A549 (cell line): ENCODE results near the gene HNRNPLL. TPM values are rescaled to one million over a fixed set of nuclear protein-coding genes. Genes with fewer than 3 reads are reported as not detected.
A peak's percentile ranks its signal among the peaks of the same experiment; 100 is the strongest.

Source experiments
- ATAC-seq, 2 experiments: fragments of 200-7000 bp in 1 of 2; fragments of >200 bp in 1 of 2; cut with Nextera tagmentation in 1 of 2; cut with Tn5 transposase in 1 of 2; 3 replicates each; pipeline versions ENCODE4 v1.8.0 to v1.9.1; 2018 to 2020; ENCODE audit warnings: mild to moderate bottlenecking in 1 of 2, moderate library complexity in 1 of 2
- CTCF ChIA-PET: fragments of 300-600 bp; sonication (Branson Sonifier 250); formaldehyde crosslinking; extraction: SDS; loops from one replicate; lab custom pipeline; 2021; ENCODE audit warnings: antibody characterized with exemption, inconsistent platforms; lab: Yijun Ruan, JAX
- POLR2A ChIA-PET: fragments of 350-600 bp; formaldehyde crosslinking; extraction: SDS; loops from one replicate; lab custom pipeline; 2021; ENCODE audit warnings: antibody characterized with exemption, inconsistent platforms; lab: Yijun Ruan, JAX
- DNase-seq, 2 experiments: peaks; one replicate each; pipeline versions ENCODE4 v3.0.0 to v3.0.0-alpha.2; 2011 to 2016; ENCODE audit warnings: low read depth in 1 of 2, low spot score in 1 of 2
- FAIRE-seq: peaks from 2 replicates; lab custom pipeline; 2011; peaks lifted over from hg19 to GRCh38; lab: Jason Lieb, UNC
- H3K27ac ChIP-seq, 2 experiments: fragments of >200 bp; sonication (Bioruptor Twin); formaldehyde crosslinking; 3 replicates each; pipeline ENCODE4 v1.5.1; 2016 to 2017
- H3K4me1 ChIP-seq: fragments of >200 bp; sonication (Bioruptor Twin); formaldehyde crosslinking; 3 replicates; pipeline ENCODE4 v1.6.1; 2016
- H3K4me2 ChIP-seq: fragments of >200 bp; sonication (Bioruptor Twin); formaldehyde crosslinking; 3 replicates; pipeline ENCODE4 v1.6.1; 2016
- H3K4me3 ChIP-seq: fragments of >200 bp; sonication (Bioruptor Twin); formaldehyde crosslinking; 3 replicates; pipeline ENCODE4 v1.5.1; 2016
- H3K9me3 ChIP-seq: fragments of >200 bp; sonication (Bioruptor Twin); formaldehyde crosslinking; 3 replicates; pipeline ENCODE4 v1.6.1; 2016
- BHLHE40 ChIP-seq: IDR thresholded peaks from 2 replicates; pipeline ENCODE4 v1.6.1; 2012; ENCODE audit warnings: low read depth, low read length, inconsistent platforms
- CHD2 ChIP-seq: fragments of 150-350 bp; IDR thresholded peaks from 2 replicates; pipeline ENCODE4 v1.6.1; 2014; ENCODE audit warnings: low read length; ENCODE audit not compliant: partially characterized antibody
- FOSB ChIP-seq: fragments of 250-450 bp; sonication (Bioruptor Pico); IDR thresholded peaks from 2 replicates; pipeline ENCODE4 v1.5.0; 2020; ENCODE audit warnings: mild to moderate bottlenecking, moderate library complexity
- FOSL2 ChIP-seq, 2 experiments: fragments of 450-650 bp in 1 of 2; fragments of >200 bp in 1 of 2; sonication (Bioruptor Twin) in 1 of 2; formaldehyde crosslinking; IDR thresholded peaks; 2 replicates each; pipeline versions ENCODE4 v1.5.0 to v1.6.1; 2016 to 2020; ENCODE audit warnings: mild to moderate bottlenecking in 1 of 2, moderate library complexity in 1 of 2
- HDAC2 ChIP-seq: fragments of 200-600 bp; sonication (generic); IDR thresholded peaks from 2 replicates; pipeline ENCODE4 v1.6.1; 2016
- HEYL ChIP-seq: fragments of 250-450 bp; sonication (Bioruptor Pico); IDR thresholded peaks from 2 replicates; pipeline ENCODE4 v1.8.0; 2021; ENCODE audit warnings: mild to moderate bottlenecking, moderate library complexity
- HOXB13 ChIP-seq: fragments of 250-450 bp; sonication (Bioruptor Pico); IDR thresholded peaks from 2 replicates; pipeline ENCODE4 v1.5.0; 2020; ENCODE audit warnings: low read depth, mild to moderate bottlenecking, moderate library complexity
- JUN ChIP-seq, 2 experiments: fragments of >200 bp; sonication (Bioruptor Twin); formaldehyde crosslinking; IDR thresholded peaks; 2 replicates in 1 of 2; 3 replicates in 1 of 2; pipeline ENCODE4 v1.6.1; 2016 to 2017
- MAFK ChIP-seq: fragments of 450-650 bp; IDR thresholded peaks from 2 replicates; pipeline ENCODE4 v1.6.1; 2014; ENCODE audit not compliant: partially characterized antibody
- RAD21 ChIP-seq, 2 experiments: fragments of >200 bp in 1 of 2; sonication (Bioruptor Twin) in 1 of 2; formaldehyde crosslinking in 1 of 2; IDR thresholded peaks in 1 of 2; conservative IDR thresholded peaks in 1 of 2; 2 replicates in 1 of 2; 3 replicates in 1 of 2; pipeline ENCODE4 v1.6.1; 2012 to 2018; ENCODE audit warnings: inconsistent platforms in 1 of 2
- RARB ChIP-seq: fragments of 250-450 bp; sonication (Bioruptor Pico); IDR thresholded peaks from 2 replicates; pipeline ENCODE4 v1.8.0; 2021; ENCODE audit warnings: mild to moderate bottlenecking, moderate library complexity
- REST ChIP-seq: fragments of 200-600 bp; sonication (generic); IDR thresholded peaks from 2 replicates; pipeline ENCODE4 v1.6.1; 2016; ENCODE audit warnings: antibody characterized with exemption, mild to moderate bottlenecking, moderate library complexity
- RNF2 ChIP-seq: fragments of 200-600 bp; sonication (generic); IDR thresholded peaks from 2 replicates; pipeline ENCODE4 v1.6.1; 2016; ENCODE audit warnings: low read depth, mild to moderate bottlenecking, antibody characterized with exemption, moderate library complexity, borderline replicate concordance
- WGBS: methylation state at CpG from one replicate; pipeline ENCODE4 v1.1.6; 2017; ENCODE audit errors: missing lambda C conversion rate; 5-methylcytosine and 5-hydroxymethylcytosine counted together
- polyA plus RNA-seq, 4 experiments: library from polyadenylated mRNA; depleted of rRNA in 3 of 4; stranded (reverse); fragments of >200 nt; fragmentation: RNase III in 1 of 4; extraction: RNeasy Plus Mini Kit Qiagen cat#74134 plus additional on column Dnase treatment in 1 of 4; gene quantifications; 2 replicates in 3 of 4; 3 replicates in 1 of 4; pipeline ENCODE4 v1.2.3, GENCODE V29; 2011 to 2017
- TF ChIP-seq, protein P1 (sequence below): fragments of 450-650 bp; IDR thresholded peaks from 2 replicates; pipeline ENCODE4 v1.6.1; 2014; ENCODE audit warnings: antibody characterized with exemption
- TF ChIP-seq, protein P2 (sequence below): fragments of >200 bp; sonication (Bioruptor Twin); formaldehyde crosslinking; IDR thresholded peaks from 2 replicates; pipeline ENCODE4 v1.6.1; 2016

HNRNPLL gene
- polyA plus RNA-seq, 2 of the 4 experiments (the other 2 are of a cell fraction), result 39.0 to 73.8 TPM

- 66% methylated on average over 4 of the region's 4 CpGs for WGBS
- CTCF ChIA-PET, result interaction anchor here (5.8 to 11.8 kb wide), 3 partner anchors 13 to 126 kb away, joined by 44 to 152 read pairs (median 138); no protein-coding TSS in a partner anchor
- DNase-seq (no peak), FAIRE-seq (no peak)
- Histone ChIP-seq H3K27ac (no peak overlapping the region), H3K9me3 (no peaks in the 10 kb centered on the region), H3K4me2 (peak overlapping the region; percentile 93)
- TF ChIP-seq, protein P1, sequence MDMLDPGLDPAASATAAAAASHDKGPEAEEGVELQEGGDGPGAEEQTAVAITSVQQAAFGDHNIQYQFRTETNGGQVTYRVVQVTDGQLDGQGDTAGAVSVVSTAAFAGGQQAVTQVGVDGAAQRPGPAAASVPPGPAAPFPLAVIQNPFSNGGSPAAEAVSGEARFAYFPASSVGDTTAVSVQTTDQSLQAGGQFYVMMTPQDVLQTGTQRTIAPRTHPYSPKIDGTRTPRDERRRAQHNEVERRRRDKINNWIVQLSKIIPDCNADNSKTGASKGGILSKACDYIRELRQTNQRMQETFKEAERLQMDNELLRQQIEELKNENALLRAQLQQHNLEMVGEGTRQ, result no peak
- TF ChIP-seq RARB (CRISPR knock-in tag) (no peak), RNF2 (no peak), MAFK (no peak)
- TF ChIP-seq, all 56 proteins: peak for 0
- POLR2A ChIA-PET, result no interaction called here
- no peak for ATAC-seq
- H3K4me1 ChIP-seq, result peaks cover 54% of the 10 kb centered on the region
- H3K4me3 ChIP-seq, result peak overlapping the region; percentile 91; the same call in 2 of the 3 replicates
Observed at GRCh38 chr2:38599706-38600105, 3.0 kb downstream of the HNRNPLL start.

DNA sequence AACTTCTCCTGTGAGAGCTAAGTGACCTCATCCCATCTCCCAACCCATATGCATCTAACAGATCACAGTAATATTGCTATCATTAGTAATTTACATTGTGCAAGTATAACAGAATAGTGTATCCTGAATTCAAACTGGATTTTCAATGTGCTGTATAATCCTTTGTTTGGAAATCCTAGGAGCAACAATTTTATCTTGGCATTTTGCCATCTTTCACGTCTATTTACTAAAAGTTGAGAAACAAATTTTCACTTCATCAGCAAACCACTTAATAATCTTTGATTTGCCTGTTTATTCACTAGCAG lies 3.8 kb downstream of the HNRNPLL start:
- Histone ChIP-seq H3K9me3 (no peaks in the 10 kb centered on the region), H3K4me2 (peak overlapping the region; percentile 93), H3K4me1 (peaks cover 60% of the 10 kb centered on the region), H3K4me3 (no peak overlapping the region)
- WGBS, result 15% methylated on average over 1 of the region's 1 CpG
- FAIRE-seq (no peak), ATAC-seq (no peak)
- CTCF ChIA-PET, result interaction anchor here (2.0 to 11.8 kb wide), 3 partner anchors 17 to 142 kb away, joined by 7 to 152 read pairs (median 138); no protein-coding TSS in a partner anchor
- no peak for TF ChIP-seq FOSL2 (IDR thresholded peaks at IDR 0.05)
- TF ChIP-seq FOSL2 (CRISPR knock-in tag; IDR thresholded peaks at IDR 0.05), result no peak
- TF ChIP-seq BHLHE40, result no peak
- TF ChIP-seq, protein P1, result no peak
- no peak for TF ChIP-seq CHD2
- TF ChIP-seq FOSB (CRISPR knock-in tag), result no peak
- TF ChIP-seq RARB (CRISPR knock-in tag), result no peak
- no peak for TF ChIP-seq RAD21 (conservative IDR thresholded peaks at IDR 0.05 in 1 of 2, IDR thresholded peaks at IDR 0.05 in 1 of 2)
- no peak for TF ChIP-seq HOXB13
- TF ChIP-seq MAFK, result no peak
- TF ChIP-seq HEYL (CRISPR knock-in tag), result no peak
- no peak for TF ChIP-seq REST
- TF ChIP-seq JUN (IDR thresholded peaks at IDR 0.05), result no peak
- TF ChIP-seq HDAC2, result no peak
- TF ChIP-seq, protein P2, sequence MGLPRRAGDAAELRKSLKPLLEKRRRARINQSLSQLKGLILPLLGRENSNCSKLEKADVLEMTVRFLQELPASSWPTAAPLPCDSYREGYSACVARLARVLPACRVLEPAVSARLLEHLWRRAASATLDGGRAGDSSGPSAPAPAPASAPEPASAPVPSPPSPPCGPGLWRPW, result no peak
- TF ChIP-seq, all 56 proteins: peak for 0
- DNase-seq, result no peak
- H3K27ac ChIP-seq, result no peak overlapping the region
- POLR2A ChIA-PET, result interaction anchor here (2.8 kb wide), 1 partner anchor 152 kb away, joined by 17 read pairs; the partner anchor contains the start of gene SRSF7
